Thoracic aorta (tissue), 2 donors: Measurements from ENCODE around the gene CUX1. TPM values are rescaled to one million over a fixed set of nuclear protein-coding genes. Genes with fewer than 3 reads are reported as not detected.

ENCODE experiments used
- ATAC-seq: fragments of 150-250 bp; one replicate; pipeline ENCODE4 v1.8.0; 2017; ENCODE audit warnings: low read depth; ENCODE audit not compliant: insufficient number of reproducible peaks, low FRiP score
- DNase-seq: peaks from one replicate; pipeline ENCODE4 v3.0.0-alpha.2; 2020; ENCODE audit warnings: low spot score
- H3K27ac ChIP-seq, 2 donors: fragments of 200-600 bp; sonication (generic); 1 replicate in 1 of 2; 2 replicates in 1 of 2; pipeline ENCODE4 v1.5.1; 2016; ENCODE audit warnings: mild to moderate bottlenecking in 2 of 2, moderate library complexity in 2 of 2
- H3K27me3 ChIP-seq: fragments of 200-600 bp; sonication (generic); replicated peaks from 2 replicates; pipeline ENCODE4 v1.6.0; 2016; ENCODE audit warnings: mild to moderate bottlenecking; ENCODE audit not compliant: insufficient read depth
- H3K36me3 ChIP-seq: fragments of 200-600 bp; sonication (generic); one replicate; pipeline ENCODE4 v1.5.1; 2016
- H3K4me1 ChIP-seq, 2 donors: fragments of 200-600 bp; sonication (generic); 1 replicate in 1 of 2; 2 replicates in 1 of 2; pipeline versions ENCODE4 v1.5.1 to v1.6.0; 2016; ENCODE audit warnings: low read depth in 2 of 2, mild to moderate bottlenecking in 1 of 2; ENCODE audit not compliant: control insufficient read depth in 1 of 2
- H3K4me3 ChIP-seq: fragments of 200-600 bp; sonication (generic); 2 replicates; pipeline ENCODE4 v1.5.1; 2016; ENCODE audit warnings: mild to moderate bottlenecking
- H3K9me3 ChIP-seq: fragments of 200-600 bp; sonication (generic); 2 replicates; pipeline ENCODE4 v1.5.1; 2016
- CTCF ChIP-seq: fragments of 200-600 bp; sonication (generic); IDR thresholded peaks from one replicate; pipeline ENCODE4 v1.5.1; 2019; ENCODE audit warnings: antibody characterized with exemption
- total RNA-seq, 2 donors: library from RNA; depleted of rRNA; stranded (reverse); fragments of >200 nt; gene quantifications; one replicate each; pipeline versions ENCODE4 v1.1.0 to v1.2.3, GENCODE V29; 2016

Gene CUX1
- total RNA-seq, 2 donors from 2014 or later = 85.0 to 179 TPM

DNA sequence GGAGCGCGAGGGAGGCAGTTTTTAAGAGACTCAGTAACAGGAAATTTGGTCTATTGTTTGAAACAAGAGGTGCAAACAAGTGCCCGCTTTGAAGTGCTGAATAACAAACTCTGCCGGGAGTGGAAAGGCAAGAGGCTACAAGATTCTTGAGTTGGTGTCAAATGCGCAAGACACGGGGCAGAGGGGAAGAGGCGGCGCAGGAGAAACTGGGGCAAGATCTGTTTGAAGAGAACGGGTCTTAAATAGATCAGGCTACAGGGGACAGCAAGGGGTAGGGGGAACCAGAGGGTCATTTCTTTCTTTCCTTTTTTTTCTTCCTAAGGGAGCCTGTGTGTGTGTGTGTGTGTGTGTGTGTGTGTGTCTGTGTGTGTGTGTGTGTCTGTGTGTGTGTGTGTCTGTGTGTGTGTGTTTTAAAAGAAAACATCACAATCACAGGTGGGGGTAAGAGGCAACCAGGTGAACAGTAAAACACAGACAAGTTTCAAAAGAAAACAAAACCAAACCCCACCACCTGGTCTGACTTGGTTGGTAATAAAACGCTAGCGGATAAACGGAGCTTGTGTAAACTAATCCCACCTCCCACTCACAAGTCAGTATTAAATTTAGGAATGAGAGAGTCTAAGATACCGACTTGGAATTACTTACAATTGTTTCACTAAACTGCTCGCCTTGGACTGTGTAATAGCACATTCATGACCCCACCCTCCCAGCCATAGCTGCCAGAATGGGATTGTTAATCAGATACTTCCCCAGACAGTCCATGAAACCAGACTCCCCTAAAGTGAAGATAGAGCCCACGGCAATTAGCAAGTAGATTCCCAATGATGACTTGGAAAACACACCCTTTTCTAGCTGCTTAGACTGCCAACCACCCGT lies 13.1 kb upstream of the CUX1 start:
- TF ChIP-seq CTCF = no peak
- H3K27ac ChIP-seq = no peak overlapping the region
- DNase-seq (no peak), ATAC-seq (no peak)
- no peaks in the 10 kb centered on the region for H3K27me3 ChIP-seq
- no peaks in the 10 kb centered on the region for H3K36me3 ChIP-seq
- no peaks in the 10 kb centered on the region for H3K4me1 ChIP-seq
- H3K9me3 ChIP-seq = no peaks in the 10 kb centered on the region
- no peak overlapping the region for H3K4me3 ChIP-seq

DNA sequence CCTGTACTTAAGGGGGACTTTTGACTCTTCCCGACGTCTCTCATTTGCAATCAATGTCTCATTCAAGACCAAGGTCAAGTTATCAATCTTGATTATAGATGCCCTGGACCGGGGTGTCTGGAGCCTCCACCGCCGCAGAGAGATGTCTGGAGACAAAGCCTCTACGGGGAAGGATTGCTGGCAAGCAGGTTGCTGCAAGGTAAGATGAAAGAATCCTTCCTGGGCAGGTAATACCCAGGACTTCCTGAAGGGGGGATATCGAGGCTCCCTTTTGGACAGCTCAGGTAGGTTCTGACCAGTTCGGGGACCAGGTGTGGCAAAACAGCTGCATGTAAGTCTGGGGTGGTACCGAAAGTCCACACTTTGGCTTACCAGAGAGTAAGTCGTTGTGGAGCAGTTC lies 12.5 kb upstream of the CUX1 start:
- Histone ChIP-seq H3K4me3 (no peak overlapping the region), H3K27ac (no peak overlapping the region), H3K9me3 (no peaks in the 10 kb centered on the region), H3K4me1 (no peaks in the 10 kb centered on the region), H3K27me3 (no peaks in the 10 kb centered on the region), H3K36me3 (no peaks in the 10 kb centered on the region)
- ATAC-seq (no peak), DNase-seq (no peak)
- TF ChIP-seq CTCF = no peak

- Histone ChIP-seq H3K9me3 (no peaks in the 10 kb centered on the region), H3K27me3 (no peaks in the 10 kb centered on the region), H3K4me1 (no peaks in the 10 kb centered on the region), H3K36me3 (no peaks in the 10 kb centered on the region), H3K27ac (no peak overlapping the region), H3K4me3 (no peak overlapping the region)
- DNase-seq (no peak), ATAC-seq (no peak)
- TF ChIP-seq CTCF = no peak
Observed at GRCh38 chr7:101812595-101812994, 4.8 kb upstream of the CUX1 start.

DNA sequence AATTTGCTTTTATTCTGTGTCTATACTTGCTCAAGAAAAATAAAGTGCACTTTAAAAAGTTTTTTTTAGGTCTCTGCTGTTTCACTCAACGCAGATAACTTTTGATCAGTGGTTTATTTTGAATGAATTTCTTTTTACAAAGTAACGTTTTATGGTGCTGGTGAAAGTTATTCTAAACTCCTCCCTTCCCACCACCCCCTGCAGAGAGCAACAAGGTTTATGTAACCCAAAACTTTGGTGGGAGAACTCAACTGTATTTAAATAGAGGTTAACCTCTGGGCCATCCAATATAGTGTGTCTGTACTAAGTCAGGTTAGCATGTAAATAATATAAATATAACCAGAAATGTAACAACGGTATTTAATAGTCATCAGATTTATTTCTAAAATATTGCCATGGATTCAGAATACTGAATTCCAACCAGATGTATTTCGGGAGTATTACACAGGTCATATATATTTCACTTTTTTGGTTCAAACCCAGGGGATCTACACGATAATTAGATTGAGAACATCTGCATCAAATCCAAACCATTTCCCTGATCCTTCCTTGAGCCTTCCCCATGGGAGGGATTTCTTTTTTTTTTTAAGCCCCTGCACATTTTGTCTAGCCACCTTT lies 3.9 kb upstream of the CUX1 start:
- H3K4me1 ChIP-seq = peaks cover 5 to 8% of the 10 kb centered on the region in 2 donors
- H3K27ac ChIP-seq = no peak overlapping the region
- no peaks in the 10 kb centered on the region for H3K9me3 ChIP-seq
- ATAC-seq (no peak), DNase-seq (no peak)
- H3K36me3 ChIP-seq = no peaks in the 10 kb centered on the region
- H3K27me3 ChIP-seq = no peaks in the 10 kb centered on the region
- TF ChIP-seq CTCF = no peak
- H3K4me3 ChIP-seq = peak overlapping the region; percentile 79
